Lung (tissue), 12 donors: ENCODE data around the gene XRCC6. TPM values are rescaled to one million over a fixed set of nuclear protein-coding genes. Genes with fewer than 3 reads are reported as not detected.

Experiments used
- ATAC-seq: fragments of 200-7000 bp; cut with Tn5 transposase; one replicate; pipeline ENCODE4 v1.9.1; 2020; ENCODE audit warnings: moderate number of reproducible peaks; ENCODE audit not compliant: insufficient read depth, low FRiP score
- DNase-seq, 3 donors: peaks; one replicate each; pipeline ENCODE4 v3.0.0-alpha.2; 2013 to 2017
- H3K27ac ChIP-seq, 2 donors: one replicate each; pipeline ENCODE4 v1.5.1; 2013; ENCODE audit warnings: mild to moderate bottlenecking in 2 of 2, moderate library complexity in 2 of 2, control low read depth in 1 of 2, inconsistent platforms in 1 of 2, low read depth in 1 of 2, low read length in 1 of 2
- H3K27me3 ChIP-seq, 3 donors: one replicate each; pipeline ENCODE4 v1.5.1; 2013; ENCODE audit warnings: low read length in 2 of 3; ENCODE audit not compliant: control insufficient read depth in 3 of 3, insufficient read depth in 3 of 3
- H3K36me3 ChIP-seq, 4 donors: one replicate each; pipeline ENCODE4 v1.5.1; 2013; ENCODE audit warnings: low read length in 4 of 4, mild to moderate bottlenecking in 1 of 4, moderate library complexity in 1 of 4; ENCODE audit not compliant: control insufficient read depth in 4 of 4, insufficient read depth in 4 of 4
- H3K4me1 ChIP-seq, 5 donors: one replicate each; pipeline ENCODE4 v1.5.1; 2013; ENCODE audit warnings: low read length in 5 of 5, mild to moderate bottlenecking in 2 of 5, moderate library complexity in 1 of 5; ENCODE audit not compliant: control insufficient read depth in 5 of 5, insufficient read depth in 5 of 5
- H3K4me3 ChIP-seq: one replicate; pipeline ENCODE4 v1.5.1; 2013; ENCODE audit warnings: mild to moderate bottlenecking, control low read depth, moderate library complexity
- H3K9ac ChIP-seq, 2 donors: one replicate each; pipeline ENCODE4 v1.5.1; 2013; ENCODE audit warnings: low read length in 2 of 2, control low read depth in 1 of 2; ENCODE audit not compliant: insufficient read depth in 1 of 2
- H3K9me3 ChIP-seq, 4 donors: one replicate each; pipeline ENCODE4 v1.5.1; 2013; ENCODE audit warnings: low read length in 3 of 4, mild to moderate bottlenecking in 1 of 4, moderate library complexity in 1 of 4; ENCODE audit not compliant: control insufficient read depth in 4 of 4, insufficient read depth in 3 of 4
- CTCF ChIP-seq: IDR thresholded peaks from 2 replicates; pipeline ENCODE4 v1.5.1; 2012; ENCODE audit warnings: mild to moderate bottlenecking; ENCODE audit errors: control extremely low read depth, extremely low read depth
- WGBS, 2 donors: extraction: QIAGEN DNeasy Blood & Tissue Kit; methylation state at CpG; one replicate each; pipeline ENCODE4 v1.1.7; 2013; 5-methylcytosine and 5-hydroxymethylcytosine counted together
- polyA plus RNA-seq, 2 donors: library from polyadenylated mRNA; stranded (reverse); fragments of 200-250 nt; gene quantifications; one replicate each; pipeline ENCODE4 v1.2.1, GENCODE V29; 2013
- total RNA-seq, 2 donors: library from RNA; depleted of rRNA in 1 of 2; stranded (reverse); fragments of >200 nt in 1 of 2; gene quantifications; one replicate each; pipeline ENCODE4 v1.2.1, GENCODE V29; 2014 to 2021
- donor health status: control.
- donor health status: control.
- donor health status: Bipolar disorder and iron deficiency.
- donor health status: healthy.
- donor health status: DM: yes; HTN: yes; CAD: no.

The XRCC6 gene
- total and polyA plus RNA-seq, 4 donors, result 149 to 235 (median 194) TPM

GRCh38 chr22:41697126-41697775 lies 76.2 kb downstream of the XRCC6 start:
- ATAC-seq (peak; percentile 88), DNase-seq (peak; percentile 93 to 96 (median 94))
- H3K36me3 ChIP-seq, result peaks cover 0 to 5% (median 0%) of the 10 kb centered on the region in 4 donors
- H3K27ac ChIP-seq, result no peak overlapping the region
- 25 to 26% methylated on average over 12 of the region's 12 CpGs for WGBS, 2 donors
- H3K27me3 ChIP-seq, result no peaks in the 10 kb centered on the region
- TF ChIP-seq CTCF, result peak; percentile 87
- H3K9me3 ChIP-seq, result no peaks in the 10 kb centered on the region
- peaks cover 0 to 11% (median 4%) of the 10 kb centered on the region in 5 donors for H3K4me1 ChIP-seq
- no peak overlapping the region for H3K9ac ChIP-seq
- H3K4me3 ChIP-seq, result no peak overlapping the region

GRCh38 chr22:41699264-41700107 lies 78.4 kb downstream of the XRCC6 start, which contains the start of gene MEI1:
Gene MEI1, plus strand, starts transcription at chr22:41699503. Its CDS starts 36 bp downstream, at chr22:41699539.
- no peaks in the 10 kb centered on the region for H3K9me3 ChIP-seq
- H3K27me3 ChIP-seq, result no peaks in the 10 kb centered on the region
- no peak for TF ChIP-seq CTCF
- H3K9ac ChIP-seq, result no peak within 1 kb of the TSS
- no peak within 1 kb of the TSS for H3K4me3 ChIP-seq
- WGBS, 2 donors, result 40 to 47% methylated on average over 60 to 69 of the region's 69 CpGs
- H3K4me1 ChIP-seq, result peaks cover 0 to 11% (median 4%) of the 10 kb centered on the region in 5 donors
- H3K27ac ChIP-seq, result no peak within 1 kb of the TSS
- ATAC-seq (no peak), DNase-seq (peak; percentile 80 to 84 (median 81))
- H3K36me3 ChIP-seq, result no peaks in the 10 kb centered on the region

- H3K9me3 ChIP-seq, result no peaks in the 10 kb centered on the region
- H3K9ac ChIP-seq, result no peak overlapping the region
- no peak for TF ChIP-seq CTCF
- peaks cover 0 to 11% (median 4%) of the 10 kb centered on the region in 5 donors for H3K4me1 ChIP-seq
- WGBS, 2 donors, result 95 to 97% methylated on average over 16 of the region's 16 CpGs
- H3K4me3 ChIP-seq, result no peak overlapping the region
- H3K27ac ChIP-seq, result no peak overlapping the region
- ATAC-seq, result no peak
- no peaks in the 10 kb centered on the region for H3K27me3 ChIP-seq
- H3K36me3 ChIP-seq, result no peaks in the 10 kb centered on the region
- DNase-seq, result no peak
Measured at GRCh38 chr22:41700108-41700364, 78.9 kb downstream of the XRCC6 start.
